Measurements from ENCODE around the gene OR9A4.

DNA sequence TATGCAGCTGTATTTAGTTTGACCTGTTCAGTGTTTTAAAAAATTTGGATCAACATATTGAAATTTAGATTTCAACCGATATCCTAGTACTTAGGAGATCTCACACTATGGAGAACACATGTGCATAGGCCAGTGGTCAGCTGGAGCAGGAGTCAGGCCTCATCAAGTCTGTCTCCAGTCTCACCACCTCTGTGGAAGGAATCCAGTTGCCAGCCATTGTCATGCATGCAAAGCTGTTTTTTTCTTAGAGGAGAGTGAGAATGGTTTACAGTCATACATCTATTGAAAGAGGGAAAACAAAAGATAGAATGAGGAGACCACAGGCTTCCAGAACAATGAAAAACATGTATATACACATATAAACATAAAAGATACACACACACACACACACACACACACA lies 38.1 kb downstream of the OR9A4 start:
- TF ChIP-seq, protein P1, sequence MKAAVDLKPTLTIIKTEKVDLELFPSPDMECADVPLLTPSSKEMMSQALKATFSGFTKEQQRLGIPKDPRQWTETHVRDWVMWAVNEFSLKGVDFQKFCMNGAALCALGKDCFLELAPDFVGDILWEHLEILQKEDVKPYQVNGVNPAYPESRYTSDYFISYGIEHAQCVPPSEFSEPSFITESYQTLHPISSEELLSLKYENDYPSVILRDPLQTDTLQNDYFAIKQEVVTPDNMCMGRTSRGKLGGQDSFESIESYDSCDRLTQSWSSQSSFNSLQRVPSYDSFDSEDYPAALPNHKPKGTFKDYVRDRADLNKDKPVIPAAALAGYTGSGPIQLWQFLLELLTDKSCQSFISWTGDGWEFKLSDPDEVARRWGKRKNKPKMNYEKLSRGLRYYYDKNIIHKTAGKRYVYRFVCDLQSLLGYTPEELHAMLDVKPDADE (IDR thresholded peaks at IDR 0.05) = no peak
- TF ChIP-seq, protein P2, sequence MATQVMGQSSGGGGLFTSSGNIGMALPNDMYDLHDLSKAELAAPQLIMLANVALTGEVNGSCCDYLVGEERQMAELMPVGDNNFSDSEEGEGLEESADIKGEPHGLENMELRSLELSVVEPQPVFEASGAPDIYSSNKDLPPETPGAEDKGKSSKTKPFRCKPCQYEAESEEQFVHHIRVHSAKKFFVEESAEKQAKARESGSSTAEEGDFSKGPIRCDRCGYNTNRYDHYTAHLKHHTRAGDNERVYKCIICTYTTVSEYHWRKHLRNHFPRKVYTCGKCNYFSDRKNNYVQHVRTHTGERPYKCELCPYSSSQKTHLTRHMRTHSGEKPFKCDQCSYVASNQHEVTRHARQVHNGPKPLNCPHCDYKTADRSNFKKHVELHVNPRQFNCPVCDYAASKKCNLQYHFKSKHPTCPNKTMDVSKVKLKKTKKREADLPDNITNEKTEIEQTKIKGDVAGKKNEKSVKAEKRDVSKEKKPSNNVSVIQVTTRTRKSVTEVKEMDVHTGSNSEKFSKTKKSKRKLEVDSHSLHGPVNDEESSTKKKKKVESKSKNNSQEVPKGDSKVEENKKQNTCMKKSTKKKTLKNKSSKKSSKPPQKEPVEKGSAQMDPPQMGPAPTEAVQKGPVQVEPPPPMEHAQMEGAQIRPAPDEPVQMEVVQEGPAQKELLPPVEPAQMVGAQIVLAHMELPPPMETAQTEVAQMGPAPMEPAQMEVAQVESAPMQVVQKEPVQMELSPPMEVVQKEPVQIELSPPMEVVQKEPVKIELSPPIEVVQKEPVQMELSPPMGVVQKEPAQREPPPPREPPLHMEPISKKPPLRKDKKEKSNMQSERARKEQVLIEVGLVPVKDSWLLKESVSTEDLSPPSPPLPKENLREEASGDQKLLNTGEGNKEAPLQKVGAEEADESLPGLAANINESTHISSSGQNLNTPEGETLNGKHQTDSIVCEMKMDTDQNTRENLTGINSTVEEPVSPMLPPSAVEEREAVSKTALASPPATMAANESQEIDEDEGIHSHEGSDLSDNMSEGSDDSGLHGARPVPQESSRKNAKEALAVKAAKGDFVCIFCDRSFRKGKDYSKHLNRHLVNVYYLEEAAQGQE (IDR thresholded peaks at IDR 0.05; ENCODE audit: unreplicated experiment) = no peak
- TF ChIP-seq, protein P3, sequence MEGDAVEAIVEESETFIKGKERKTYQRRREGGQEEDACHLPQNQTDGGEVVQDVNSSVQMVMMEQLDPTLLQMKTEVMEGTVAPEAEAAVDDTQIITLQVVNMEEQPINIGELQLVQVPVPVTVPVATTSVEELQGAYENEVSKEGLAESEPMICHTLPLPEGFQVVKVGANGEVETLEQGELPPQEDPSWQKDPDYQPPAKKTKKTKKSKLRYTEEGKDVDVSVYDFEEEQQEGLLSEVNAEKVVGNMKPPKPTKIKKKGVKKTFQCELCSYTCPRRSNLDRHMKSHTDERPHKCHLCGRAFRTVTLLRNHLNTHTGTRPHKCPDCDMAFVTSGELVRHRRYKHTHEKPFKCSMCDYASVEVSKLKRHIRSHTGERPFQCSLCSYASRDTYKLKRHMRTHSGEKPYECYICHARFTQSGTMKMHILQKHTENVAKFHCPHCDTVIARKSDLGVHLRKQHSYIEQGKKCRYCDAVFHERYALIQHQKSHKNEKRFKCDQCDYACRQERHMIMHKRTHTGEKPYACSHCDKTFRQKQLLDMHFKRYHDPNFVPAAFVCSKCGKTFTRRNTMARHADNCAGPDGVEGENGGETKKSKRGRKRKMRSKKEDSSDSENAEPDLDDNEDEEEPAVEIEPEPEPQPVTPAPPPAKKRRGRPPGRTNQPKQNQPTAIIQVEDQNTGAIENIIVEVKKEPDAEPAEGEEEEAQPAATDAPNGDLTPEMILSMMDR (conservative IDR thresholded peaks at IDR 0.05; ENCODE audit: low read depth in 2 of 2) = no peak
- TF ChIP-seq EZH2 (IDR thresholded peaks at IDR 0.05; ENCODE audit: low read depth, unreplicated experiment) (no peak), POLR2AphosphoS5 (IDR thresholded peaks at IDR 0.05; ENCODE audit: low read depth) (no peak), EZH2phosphoT487 (IDR thresholded peaks at IDR 0.05; ENCODE audit: unreplicated experiment) (no peak)
- TF ChIP-seq, protein P4, sequence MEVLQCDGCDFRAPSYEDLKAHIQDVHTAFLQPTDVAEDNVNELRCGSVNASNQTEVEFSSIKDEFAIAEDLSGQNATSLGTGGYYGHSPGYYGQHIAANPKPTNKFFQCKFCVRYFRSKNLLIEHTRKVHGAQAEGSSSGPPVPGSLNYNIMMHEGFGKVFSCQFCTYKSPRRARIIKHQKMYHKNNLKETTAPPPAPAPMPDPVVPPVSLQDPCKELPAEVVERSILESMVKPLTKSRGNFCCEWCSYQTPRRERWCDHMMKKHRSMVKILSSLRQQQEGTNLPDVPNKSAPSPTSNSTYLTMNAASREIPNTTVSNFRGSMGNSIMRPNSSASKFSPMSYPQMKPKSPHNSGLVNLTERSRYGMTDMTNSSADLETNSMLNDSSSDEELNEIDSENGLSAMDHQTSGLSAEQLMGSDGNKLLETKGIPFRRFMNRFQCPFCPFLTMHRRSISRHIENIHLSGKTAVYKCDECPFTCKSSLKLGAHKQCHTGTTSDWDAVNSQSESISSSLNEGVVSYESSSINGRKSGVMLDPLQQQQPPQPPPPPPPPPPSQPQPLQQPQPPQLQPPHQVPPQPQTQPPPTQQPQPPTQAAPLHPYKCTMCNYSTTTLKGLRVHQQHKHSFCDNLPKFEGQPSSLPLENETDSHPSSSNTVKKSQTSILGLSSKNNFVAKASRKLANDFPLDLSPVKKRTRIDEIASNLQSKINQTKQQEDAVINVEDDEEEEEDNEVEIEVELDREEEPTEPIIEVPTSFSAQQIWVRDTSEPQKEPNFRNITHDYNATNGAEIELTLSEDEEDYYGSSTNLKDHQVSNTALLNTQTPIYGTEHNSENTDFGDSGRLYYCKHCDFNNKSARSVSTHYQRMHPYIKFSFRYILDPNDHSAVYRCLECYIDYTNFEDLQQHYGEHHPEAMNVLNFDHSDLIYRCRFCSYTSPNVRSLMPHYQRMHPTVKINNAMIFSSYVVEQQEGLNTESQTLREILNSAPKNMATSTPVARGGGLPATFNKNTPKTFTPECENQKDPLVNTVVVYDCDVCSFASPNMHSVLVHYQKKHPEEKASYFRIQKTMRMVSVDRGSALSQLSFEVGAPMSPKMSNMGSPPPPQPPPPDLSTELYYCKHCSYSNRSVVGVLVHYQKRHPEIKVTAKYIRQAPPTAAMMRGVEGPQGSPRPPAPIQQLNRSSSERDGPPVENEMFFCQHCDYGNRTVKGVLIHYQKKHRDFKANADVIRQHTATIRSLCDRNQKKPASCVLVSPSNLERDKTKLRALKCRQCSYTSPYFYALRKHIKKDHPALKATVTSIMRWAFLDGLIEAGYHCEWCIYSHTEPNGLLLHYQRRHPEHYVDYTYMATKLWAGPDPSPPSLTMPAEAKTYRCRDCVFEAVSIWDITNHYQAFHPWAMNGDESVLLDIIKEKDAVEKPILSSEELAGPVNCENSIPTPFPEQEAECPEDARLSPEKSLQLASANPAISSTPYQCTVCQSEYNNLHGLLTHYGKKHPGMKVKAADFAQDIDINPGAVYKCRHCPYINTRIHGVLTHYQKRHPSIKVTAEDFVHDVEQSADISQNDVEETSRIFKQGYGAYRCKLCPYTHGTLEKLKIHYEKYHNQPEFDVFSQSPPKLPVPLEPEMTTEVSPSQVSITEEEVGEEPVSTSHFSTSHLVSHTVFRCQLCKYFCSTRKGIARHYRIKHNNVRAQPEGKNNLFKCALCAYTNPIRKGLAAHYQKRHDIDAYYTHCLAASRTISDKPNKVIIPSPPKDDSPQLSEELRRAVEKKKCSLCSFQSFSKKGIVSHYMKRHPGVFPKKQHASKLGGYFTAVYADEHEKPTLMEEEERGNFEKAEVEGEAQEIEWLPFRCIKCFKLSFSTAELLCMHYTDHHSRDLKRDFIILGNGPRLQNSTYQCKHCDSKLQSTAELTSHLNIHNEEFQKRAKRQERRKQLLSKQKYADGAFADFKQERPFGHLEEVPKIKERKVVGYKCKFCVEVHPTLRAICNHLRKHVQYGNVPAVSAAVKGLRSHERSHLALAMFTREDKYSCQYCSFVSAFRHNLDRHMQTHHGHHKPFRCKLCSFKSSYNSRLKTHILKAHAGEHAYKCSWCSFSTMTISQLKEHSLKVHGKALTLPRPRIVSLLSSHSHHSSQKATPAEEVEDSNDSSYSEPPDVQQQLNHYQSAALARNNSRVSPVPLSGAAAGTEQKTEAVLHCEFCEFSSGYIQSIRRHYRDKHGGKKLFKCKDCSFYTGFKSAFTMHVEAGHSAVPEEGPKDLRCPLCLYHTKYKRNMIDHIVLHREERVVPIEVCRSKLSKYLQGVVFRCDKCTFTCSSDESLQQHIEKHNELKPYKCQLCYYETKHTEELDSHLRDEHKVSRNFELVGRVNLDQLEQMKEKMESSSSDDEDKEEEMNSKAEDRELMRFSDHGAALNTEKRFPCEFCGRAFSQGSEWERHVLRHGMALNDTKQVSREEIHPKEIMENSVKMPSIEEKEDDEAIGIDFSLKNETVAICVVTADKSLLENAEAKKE (CRISPR knock-in tag; IDR thresholded peaks at IDR 0.05) = peak; percentile 81

Data from GM23338 (cell line).